Liver (tissue), 9 donors: Measurements from ENCODE around the gene NAT10. TPM values are rescaled to one million over a fixed set of nuclear protein-coding genes. Genes with fewer than 3 reads are reported as not detected.

ENCODE experiments used
- DNase-seq: peaks from one replicate; pipeline ENCODE4 v3.0.0-alpha.2; 2017; ENCODE audit warnings: low spot score
- H3K27ac ChIP-seq, 2 donors: one replicate each; pipeline ENCODE4 v1.7.0; 2013; ENCODE audit warnings: inconsistent platforms in 2 of 2, low read length in 2 of 2, control low read depth in 1 of 2, low read depth in 1 of 2, mild to moderate bottlenecking in 1 of 2
- H3K27me3 ChIP-seq, 4 donors: one replicate each; pipeline versions ENCODE4 v1.6.1 to v1.7.0; 2013; ENCODE audit warnings: low read length in 3 of 4, inconsistent platforms in 1 of 4, mild to moderate bottlenecking in 1 of 4, moderate library complexity in 1 of 4; ENCODE audit not compliant: control insufficient read depth in 4 of 4, insufficient read depth in 4 of 4
- H3K36me3 ChIP-seq, 4 donors: one replicate each; pipeline versions ENCODE4 v1.6.1 to v1.7.0; 2013; ENCODE audit warnings: low read length in 3 of 4, mild to moderate bottlenecking in 3 of 4, low read depth in 1 of 4, moderate library complexity in 1 of 4; ENCODE audit not compliant: control insufficient read depth in 4 of 4, insufficient read depth in 3 of 4
- H3K4me1 ChIP-seq, 4 donors: one replicate each; pipeline versions ENCODE4 v1.6.1 to v1.7.0; 2013; ENCODE audit warnings: low read length in 3 of 4, mild to moderate bottlenecking in 3 of 4, moderate library complexity in 1 of 4; ENCODE audit not compliant: control insufficient read depth in 4 of 4, insufficient read depth in 4 of 4
- H3K4me3 ChIP-seq, 3 donors: one replicate each; pipeline versions ENCODE4 v1.6.1 to v1.7.0; 2013; ENCODE audit warnings: low read length in 3 of 3, control low read depth in 1 of 3, low read depth in 1 of 3, mild to moderate bottlenecking in 1 of 3
- H3K9ac ChIP-seq, 2 donors: one replicate each; pipeline ENCODE4 v1.7.0; 2013; ENCODE audit warnings: low read length in 2 of 2, mild to moderate bottlenecking in 2 of 2, moderate library complexity in 2 of 2, control low read depth in 1 of 2, low read depth in 1 of 2
- H3K9me3 ChIP-seq, 4 donors: one replicate each; pipeline versions ENCODE4 v1.6.1 to v1.7.0; 2013; ENCODE audit warnings: low read length in 3 of 4; ENCODE audit not compliant: control insufficient read depth in 4 of 4
- CTCF ChIP-seq: fragments of 150-350 bp; IDR thresholded peaks from 2 replicates; pipeline ENCODE4 v1.5.1; 2017; ENCODE audit warnings: improper control_type of control experiment, low read depth, low read length; ENCODE audit not compliant: missing input control
- EGR1 ChIP-seq, 2 donors: IDR thresholded peaks; 2 replicates each; pipeline ENCODE4 v1.6.1; 2016 to 2018; ENCODE audit warnings: antibody characterized with exemption in 2 of 2, low read depth in 2 of 2
- GABPA ChIP-seq, 2 donors: IDR thresholded peaks in 1 of 2; conservative IDR thresholded peaks in 1 of 2; 2 replicates each; pipeline ENCODE4 v1.6.1; 2016; ENCODE audit warnings: antibody characterized with exemption in 2 of 2, mild to moderate bottlenecking in 1 of 2, moderate library complexity in 1 of 2
- HNF4A ChIP-seq, 2 donors: conservative IDR thresholded peaks; 2 replicates each; pipeline ENCODE4 v1.6.1; 2016; ENCODE audit warnings: antibody characterized with exemption in 2 of 2, mild to moderate bottlenecking in 2 of 2
- RAD21 ChIP-seq, 2 donors: IDR thresholded peaks; 2 replicates each; pipeline ENCODE4 v1.6.1; 2016; ENCODE audit warnings: antibody characterized with exemption in 2 of 2, mild to moderate bottlenecking in 2 of 2
- REST ChIP-seq: IDR thresholded peaks from 2 replicates; pipeline ENCODE4 v1.6.1; 2016; ENCODE audit warnings: antibody characterized with exemption, mild to moderate bottlenecking
- RXRA ChIP-seq, 2 donors: IDR thresholded peaks; 2 replicates each; pipeline ENCODE4 v1.6.1; 2017 to 2018; ENCODE audit warnings: antibody characterized with exemption in 2 of 2, mild to moderate bottlenecking in 1 of 2
- WGBS: extraction: QIAGEN DNeasy Blood & Tissue Kit; methylation state at CpG from one replicate; pipeline ENCODE4 v1.1.7; 2013; 5-methylcytosine and 5-hydroxymethylcytosine counted together
- polyA plus RNA-seq, 2 donors: library from polyadenylated mRNA; stranded (reverse) in 1 of 2; unstranded in 1 of 2; fragments of 200-250 nt in 1 of 2; fragments of >200 nt in 1 of 2; fragmentation: Nextera tagmentation in 1 of 2; extraction: Ambion mirVana in 1 of 2; gene quantifications; one replicate each; pipeline versions ENCODE4 v1.2.1 to v1.2.3, GENCODE V29; 2013 to 2015
- total RNA-seq, 2 donors: library from RNA; depleted of rRNA; stranded (reverse); fragments of >200 nt; gene quantifications; one replicate each; pipeline ENCODE4 v1.2.3, GENCODE V29; 2014
- donor health status: healthy.
- donor health status: healthy.
- donor health status: healthy.
- donor health status: healthy.
- donor health status: healthy.

The NAT10 gene
- total and polyA plus RNA-seq, 4 donors: 9.1 to 14.0 (median 13.5) TPM

- Histone ChIP-seq H3K36me3 (peaks cover 0 to 11% (median 8%) of the 10 kb centered on the region in 4 donors), H3K9ac (no peak overlapping the region), H3K27ac (no peak overlapping the region), H3K4me3 (peak overlapping the region in 2 of 3 donors; percentile 5 to 38), H3K4me1 (peaks cover 0 to 13% (median 8%) of the 10 kb centered on the region in 4 donors), H3K9me3 (no peaks in the 10 kb centered on the region), H3K27me3 (no peaks in the 10 kb centered on the region)
- peak; percentile 78 for DNase-seq
- 13% methylated on average over 33 of the region's 33 CpGs for WGBS
- TF ChIP-seq GABPA (IDR thresholded peaks at IDR 0.05 in 1 of 2, conservative IDR thresholded peaks at IDR 0.05 in 1 of 2) (no peak), CTCF (peak; percentile 96), RAD21 (IDR thresholded peaks at IDR 0.05) (peak; percentile 94 to 95), REST (no peak)
These were observed 69.1 kb downstream of the NAT10 start for GRCh38 chr11:34174412-34175041.

- 92% methylated on average over 7 of the region's 7 CpGs for WGBS
- TF ChIP-seq EGR1 (IDR thresholded peaks at IDR 0.05; ENCODE audit: low read depth in 2 of 2): no peak
- TF ChIP-seq GABPA (IDR thresholded peaks at IDR 0.05 in 1 of 2, conservative IDR thresholded peaks at IDR 0.05 in 1 of 2): no peak
- no peak for TF ChIP-seq HNF4A (conservative IDR thresholded peaks at IDR 0.05)
These were observed 70.0 kb downstream of the NAT10 start for GRCh38 chr11:34175284-34176019.

GRCh38 chr11:34176751-34177209, 71.4 kb downstream of the NAT10 start:
- peaks cover 0 to 13% (median 8%) of the 10 kb centered on the region in 4 donors for H3K4me1 ChIP-seq
- H3K27me3 ChIP-seq: no peaks in the 10 kb centered on the region
- H3K9me3 ChIP-seq: no peaks in the 10 kb centered on the region
- DNase-seq: no peak
- 23% methylated on average over 2 of the region's 2 CpGs for WGBS
- no peak overlapping the region for H3K9ac ChIP-seq
- H3K4me3 ChIP-seq: no peak overlapping the region
- no peaks in the 10 kb centered on the region for H3K36me3 ChIP-seq
- TF ChIP-seq RXRA (IDR thresholded peaks at IDR 0.05): no peak
- TF ChIP-seq RAD21 (IDR thresholded peaks at IDR 0.05): peak in 1 of 2 donors; percentile 16
- no peak overlapping the region for H3K27ac ChIP-seq

More at GRCh38 chr11:34175284-34176019, 70.0 kb downstream of the NAT10 start:
- no peaks in the 10 kb centered on the region for H3K27me3 ChIP-seq
- H3K9me3 ChIP-seq: no peaks in the 10 kb centered on the region
- no peak for DNase-seq
- no peak overlapping the region for H3K27ac ChIP-seq
- H3K4me3 ChIP-seq: no peak overlapping the region
- H3K36me3 ChIP-seq: peaks cover 0 to 9% (median 5%) of the 10 kb centered on the region in 4 donors
- peaks cover 0 to 13% (median 8%) of the 10 kb centered on the region in 4 donors for H3K4me1 ChIP-seq
- no peak overlapping the region for H3K9ac ChIP-seq
